Spleen (tissue), 11 donors: ENCODE results near the gene CUL1. TPM values are rescaled to one million over a fixed set of nuclear protein-coding genes. Genes with fewer than 3 reads are reported as not detected.
A peak's percentile ranks its signal among the peaks of the same experiment; 100 is the strongest.

Experiments
- DNase-seq: peaks from one replicate; pipeline ENCODE4 v3.0.0-alpha.2; 2020
- H3K27ac ChIP-seq, 8 donors: fragments of 200-600 bp; sonication (generic) in 7 of 8; 1 replicate in 4 of 8; 2 replicates in 4 of 8; pipeline versions ENCODE4 v1.5.0 to v1.8.0; 2016 to 2021; ENCODE audit warnings: inconsistent platforms in 4 of 8, mild to moderate bottlenecking in 4 of 8, moderate library complexity in 1 of 8
- H3K27me3 ChIP-seq, 7 donors: fragments of 200-600 bp; sonication (generic) in 6 of 7; replicated peaks in 1 of 7; 1 replicate in 4 of 7; 2 replicates in 3 of 7; pipeline versions ENCODE4 v1.5.0 to v1.8.0; 2016 to 2021; ENCODE audit warnings: inconsistent platforms in 3 of 7, mild to moderate bottlenecking in 1 of 7
- H3K36me3 ChIP-seq, 6 donors: fragments of 200-600 bp; sonication (generic) in 5 of 6; 1 replicate in 4 of 6; 2 replicates in 2 of 6; pipeline versions ENCODE4 v1.5.0 to v1.8.0; 2016 to 2021; ENCODE audit warnings: inconsistent platforms in 2 of 6
- H3K4me1 ChIP-seq, 6 donors: fragments of 200-600 bp; sonication (generic) in 5 of 6; 1 replicate in 3 of 6; 2 replicates in 3 of 6; pipeline versions ENCODE4 v1.5.0 to v1.8.0; 2016 to 2021; ENCODE audit warnings: inconsistent platforms in 3 of 6
- H3K4me3 ChIP-seq, 8 donors: fragments of 200-600 bp; sonication (generic) in 7 of 8; 1 replicate in 4 of 8; 2 replicates in 4 of 8; pipeline versions ENCODE4 v1.5.0 to v1.8.0; 2016 to 2021; ENCODE audit warnings: inconsistent platforms in 4 of 8, mild to moderate bottlenecking in 4 of 8, moderate library complexity in 2 of 8
- H3K9me3 ChIP-seq, 8 donors: fragments of 200-600 bp; sonication (generic) in 7 of 8; 1 replicate in 4 of 8; 2 replicates in 4 of 8; pipeline versions ENCODE4 v1.5.0 to v1.8.0; 2016 to 2021; ENCODE audit warnings: inconsistent platforms in 4 of 8
- CTCF ChIP-seq, 11 experiments: fragments of 200-600 bp in 7 of 11; fragments of 450-650 bp in 4 of 11; sonication (generic) in 4 of 11; IDR thresholded peaks in 8 of 11; conservative IDR thresholded peaks in 3 of 11; 1 replicate in 7 of 11; 2 replicates in 4 of 11; pipeline versions ENCODE4 v1.4.0 to v1.8.0; 2016 to 2021; ENCODE audit warnings: antibody characterized with exemption in 11 of 11, inconsistent platforms in 4 of 11, mild to moderate bottlenecking in 1 of 11
- POLR2A ChIP-seq, 3 donors: fragments of 450-650 bp; IDR thresholded peaks; one replicate each; pipeline ENCODE4 v1.5.1; 2017; ENCODE audit warnings: antibody characterized with exemption in 3 of 3, mild to moderate bottlenecking in 1 of 3
- POLR2AphosphoS5 ChIP-seq, 3 donors: sonication (generic); formaldehyde crosslinking; IDR thresholded peaks; one replicate each; pipeline ENCODE4 v1.5.1; 2017; ENCODE audit warnings: antibody characterized with exemption in 3 of 3
- WGBS, 5 donors: extraction: QIAGEN DNeasy Blood & Tissue Kit in 3 of 5; methylation state at CpG; one replicate each; pipeline versions ENCODE4 v1.1.5 to v1.1.7; 2013 to 2018; 5-methylcytosine and 5-hydroxymethylcytosine counted together
- intact Hi-C: fragments of 100-400 bp; cut with DNase I; formaldehyde crosslinking; loops from one replicate; pipeline ENCODE4 v1.15.0; 2023; ENCODE audit warnings: low total_unique reads
- polyA plus RNA-seq, 3 donors: library from polyadenylated mRNA; stranded (reverse); fragments of 200-250 nt; gene quantifications; one replicate each; pipeline ENCODE4 v1.2.1, GENCODE V29; 2013
- total RNA-seq, 7 donors: library from RNA; depleted of rRNA in 3 of 7; stranded (reverse); fragments of >200 nt in 3 of 7; fragmentation: NEBNext Ultra II Directional in 4 of 7; extraction: Animal tissue kit (Norgen Biotek cat#: 25700) in 4 of 7; gene quantifications; one replicate each; pipeline versions ENCODE4 v1.1.0 to v1.2.1, GENCODE V29; 2016 to 2021
- donor health status: healthy with polysubstance abuse.
- donor health status: DM: no; HTN: no; CAD: no; lungs with moderate emphysema.
- donor health status: DM: no; HTN: no; CAD: no.
- donor health status: Bipolar disorder and iron deficiency.
- donor health status: healthy.
- donor health status: DM: no; HTN: no; CAD: no.
- donor health status: DM: yes; HTN: yes; CAD: no.

CUL1 gene
- total and polyA plus RNA-seq, 10 donors = 19.8 to 54.6 (median 42.7) TPM

DNA sequence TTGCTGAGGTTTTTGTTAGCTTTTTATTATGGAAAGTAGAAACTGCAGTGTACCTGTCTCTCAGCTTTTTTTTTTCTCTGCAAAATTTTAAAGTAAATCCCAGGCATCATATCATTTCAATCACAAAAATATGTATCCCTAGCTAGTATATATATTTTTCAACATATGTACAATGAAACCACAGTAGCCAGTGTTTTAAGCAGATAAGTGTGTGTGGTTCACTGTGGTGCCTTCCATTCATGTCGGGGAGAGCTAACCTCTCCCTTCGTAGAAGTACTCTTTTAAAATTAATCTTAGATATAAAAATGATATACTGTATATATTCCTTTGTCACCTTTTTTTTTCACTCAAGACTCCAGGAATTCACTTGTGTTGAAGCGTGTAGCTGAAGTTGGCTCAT is 22.7 kb downstream of the CUL1 start:
- no peaks in the 10 kb centered on the region for H3K36me3 ChIP-seq
- H3K27ac ChIP-seq = no peak overlapping the region
- no peaks in the 10 kb centered on the region for H3K9me3 ChIP-seq
- H3K27me3 ChIP-seq = no peaks in the 10 kb centered on the region
- intact Hi-C loops = no loop called here
- H3K4me3 ChIP-seq = no peak overlapping the region
- 80 to 94% (median 88%) methylated on average over 3 of the region's 3 CpGs for WGBS, 5 donors
- DNase-seq = no peak
- peaks cover 0 to 100% (median 72%) of the 10 kb centered on the region in 6 donors for H3K4me1 ChIP-seq
- TF ChIP-seq CTCF (IDR thresholded peaks at IDR 0.05 in 8 of 11, conservative IDR thresholded peaks at IDR 0.05 in 3 of 11) (no peak), POLR2A (IDR thresholded peaks at IDR 0.05) (no peak), POLR2AphosphoS5 (IDR thresholded peaks at IDR 0.05) (no peak)

GRCh38 chr7:148722340-148723165 is 23.9 kb downstream of the CUL1 start:
- Histone ChIP-seq H3K36me3 (no peaks in the 10 kb centered on the region), H3K27ac (peak overlapping the region in 1 of 8 donors; percentile 7), H3K9me3 (no peaks in the 10 kb centered on the region), H3K27me3 (no peaks in the 10 kb centered on the region), H3K4me1 (peaks cover 5 to 100% (median 80%) of the 10 kb centered on the region in 6 donors), H3K4me3 (no peak overlapping the region)
- TF ChIP-seq POLR2AphosphoS5 (IDR thresholded peaks at IDR 0.05) (peak in 1 of 3 donors; percentile 12), POLR2A (IDR thresholded peaks at IDR 0.05) (no peak)
- intact Hi-C loops = no loop called here
- no peak for DNase-seq
- 69 to 76% (median 72%) methylated on average over 8 of the region's 8 CpGs for WGBS, 5 donors

GRCh38 chr7:148723166-148723559 is 24.5 kb downstream of the CUL1 start:
- 62 to 89% (median 72%) methylated on average over 2 of the region's 2 CpGs for WGBS, 5 donors
- H3K36me3 ChIP-seq = no peaks in the 10 kb centered on the region
- TF ChIP-seq CTCF (IDR thresholded peaks at IDR 0.05 in 8 of 11, conservative IDR thresholded peaks at IDR 0.05 in 3 of 11) = no peak
- no peak for TF ChIP-seq POLR2A (IDR thresholded peaks at IDR 0.05)
- TF ChIP-seq POLR2AphosphoS5 (IDR thresholded peaks at IDR 0.05) = no peak
- peaks cover 5 to 100% (median 84%) of the 10 kb centered on the region in 6 donors for H3K4me1 ChIP-seq
- no peak for DNase-seq
- no peaks in the 10 kb centered on the region for H3K9me3 ChIP-seq
- no peak overlapping the region for H3K4me3 ChIP-seq
- H3K27ac ChIP-seq = peak overlapping the region in 1 of 8 donors; percentile 7
- intact Hi-C loops = no loop called here
- H3K27me3 ChIP-seq = no peaks in the 10 kb centered on the region

DNA sequence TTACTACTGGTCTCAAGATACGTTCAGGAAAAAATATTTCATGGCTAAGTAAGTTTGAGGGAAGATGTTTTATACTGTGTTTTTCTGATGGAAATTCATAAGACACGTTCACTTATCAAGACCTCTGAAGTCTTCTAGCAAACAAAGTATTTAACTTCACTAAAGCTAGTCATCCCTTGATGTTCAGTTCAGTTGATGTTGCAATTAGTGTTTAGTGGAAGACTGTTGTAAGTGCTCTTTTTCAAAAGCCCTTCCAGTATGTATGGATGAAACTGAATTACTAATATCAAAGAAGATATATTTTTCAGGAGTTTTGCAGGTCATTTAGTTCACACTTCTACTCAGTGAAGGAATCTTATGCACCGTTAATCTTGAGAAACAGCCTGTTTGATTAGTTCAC is 25.1 kb downstream of the CUL1 start:
- no peak for DNase-seq
- no peaks in the 10 kb centered on the region for H3K9me3 ChIP-seq
- intact Hi-C loops = no loop called here
- H3K27ac ChIP-seq = no peak overlapping the region
- TF ChIP-seq CTCF (IDR thresholded peaks at IDR 0.05 in 8 of 11, conservative IDR thresholded peaks at IDR 0.05 in 3 of 11) (no peak), POLR2AphosphoS5 (IDR thresholded peaks at IDR 0.05) (no peak), POLR2A (IDR thresholded peaks at IDR 0.05) (no peak)
- no peaks in the 10 kb centered on the region for H3K27me3 ChIP-seq
- peaks cover 5 to 100% (median 83%) of the 10 kb centered on the region in 6 donors for H3K4me1 ChIP-seq
- H3K36me3 ChIP-seq = no peaks in the 10 kb centered on the region
- WGBS, 5 donors = 60 to 86% (median 78%) methylated on average over 3 of the region's 3 CpGs
- no peak overlapping the region for H3K4me3 ChIP-seq
